HG03196 (cell line): Measurements from ENCODE around the gene ZNF469.
"Not testable (repeated sequence)": the region's sequence is repeated elsewhere in the genome, so short reads cannot be mapped to it uniquely, and the experiment has no call there.

Experiments
- ATAC-seq: cut with Tn5 transposase; IDR thresholded peaks from one replicate; pipeline ENCODE4 v1.9.1; 2021; ENCODE audit not compliant: unreplicated experiment

ZNF469 gene

DNA sequence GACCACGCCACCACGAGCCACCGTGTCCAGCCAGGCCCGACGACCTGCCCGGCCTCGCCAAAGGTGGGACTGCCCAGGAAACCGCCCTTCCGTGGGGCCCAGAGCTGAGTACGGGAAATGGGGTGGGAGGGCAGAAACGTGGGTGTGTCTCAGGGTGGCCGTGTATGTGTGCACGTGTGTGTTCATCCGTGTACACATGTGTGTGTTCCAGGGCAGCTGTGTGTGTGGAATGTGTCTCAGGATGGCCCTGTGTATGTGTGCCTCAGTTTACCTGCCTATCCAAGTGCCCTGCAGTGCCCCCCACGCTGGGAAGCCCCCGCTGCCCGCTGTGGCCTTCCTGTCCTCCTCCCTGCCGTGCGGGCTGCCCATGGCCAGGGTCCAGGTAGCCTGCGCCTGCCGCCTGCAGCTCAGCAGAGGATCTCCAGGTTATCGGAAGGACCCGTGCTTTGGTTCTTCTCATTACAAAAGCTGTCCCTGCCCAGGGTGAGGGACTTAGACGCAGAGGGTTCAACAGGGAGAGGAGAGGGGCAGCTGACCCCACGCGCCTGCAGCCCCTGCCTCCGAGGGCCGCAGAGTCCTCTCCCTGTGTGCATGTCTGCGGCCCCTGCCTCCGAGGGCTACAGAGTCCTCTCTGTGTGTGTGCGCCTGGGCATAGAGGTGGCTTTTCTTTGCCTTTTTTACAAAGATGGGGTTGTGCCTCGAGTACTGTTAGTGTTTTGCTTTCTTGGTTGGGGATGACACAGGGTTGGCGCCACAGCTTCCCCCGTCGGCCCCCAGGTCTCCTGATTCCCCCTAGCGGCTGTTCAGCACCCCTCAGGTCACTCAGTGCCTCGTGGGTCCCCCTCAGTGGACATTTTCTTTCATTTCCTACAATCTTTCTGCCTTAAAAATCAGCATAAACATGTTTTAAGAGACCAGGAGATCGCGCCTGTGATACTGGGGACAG, 23.6 kb downstream of the ZNF469 start:
- ATAC-seq: no peak

GRCh38 chr16:88407042-88407420, 24.3 kb downstream of the ZNF469 start:
- no peak for ATAC-seq

- no peak for ATAC-seq
Observed at GRCh38 chr16:88407807-88408206, 25.0 kb downstream of the ZNF469 start.

- no peak for ATAC-seq
Observed at GRCh38 chr16:88408561-88409142, 25.9 kb downstream of the ZNF469 start.

DNA sequence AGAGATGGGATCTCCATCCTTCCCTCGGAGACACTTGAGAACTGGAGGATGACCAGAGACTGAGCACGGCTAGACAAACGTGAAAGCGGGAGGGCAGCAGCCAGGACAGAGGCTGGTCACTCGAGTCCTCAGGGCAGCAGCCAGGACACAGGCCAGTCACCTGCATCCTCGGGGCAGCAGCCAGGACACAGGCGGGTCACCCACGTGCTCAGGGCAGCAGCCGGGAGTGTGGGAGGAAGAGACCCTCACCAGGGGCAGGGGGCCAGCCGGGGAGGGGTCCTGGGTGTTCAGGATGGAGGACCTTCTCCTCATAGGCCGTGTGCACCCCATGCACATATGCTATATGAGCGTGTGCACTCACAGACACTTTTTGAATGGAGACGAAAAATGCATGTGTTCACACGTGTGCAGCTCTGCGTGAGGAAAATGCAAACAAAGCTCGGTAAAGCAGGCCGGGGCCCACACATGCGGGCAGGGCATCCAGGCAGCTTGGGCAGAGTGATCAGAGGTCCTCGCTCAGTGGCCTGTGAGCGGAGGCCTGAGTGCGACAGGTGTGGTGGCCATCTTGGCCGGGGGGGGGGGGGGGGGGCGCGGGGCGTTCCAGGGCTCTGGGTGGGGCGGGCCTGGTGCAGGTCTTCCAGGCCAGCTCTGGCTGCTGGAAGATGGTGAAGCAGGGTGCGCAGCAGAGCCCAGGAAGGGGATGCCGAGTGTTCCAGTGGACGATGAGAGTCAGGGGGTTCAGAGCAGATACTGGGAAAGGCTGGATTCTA, 26.7 kb downstream of the ZNF469 start:
- no peak for ATAC-seq

DNA sequence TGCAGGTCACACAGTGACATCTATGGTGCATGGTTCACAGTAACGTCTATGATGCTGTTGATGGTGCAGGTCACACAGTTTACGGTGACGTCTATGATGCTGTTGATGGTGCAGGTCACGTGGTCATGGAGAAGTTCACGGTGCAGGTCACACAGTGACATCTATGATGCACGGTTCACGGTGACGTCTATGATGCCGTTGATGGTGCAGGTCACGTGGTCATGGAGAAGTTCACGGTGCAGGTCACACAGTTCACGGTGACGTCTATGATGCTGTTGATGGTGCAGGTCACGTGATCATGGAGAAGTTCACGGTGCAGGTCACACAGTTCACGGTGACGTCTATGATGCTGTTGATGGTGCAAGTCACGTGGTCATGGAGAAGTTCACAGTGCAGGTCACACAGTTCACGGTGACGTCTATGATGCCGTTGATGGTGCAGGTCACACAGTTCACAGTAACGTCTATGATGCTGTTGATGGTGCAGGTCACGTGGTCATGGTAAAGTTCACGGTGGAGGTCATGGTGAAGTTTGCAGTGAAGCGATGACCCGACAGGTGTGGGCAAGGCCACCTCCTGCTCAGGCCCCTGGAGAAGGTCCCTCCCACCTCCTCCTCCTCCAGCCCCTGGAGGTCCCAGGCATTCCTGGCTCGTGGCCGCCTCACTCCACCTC, 27.7 kb downstream of the ZNF469 start:
- ATAC-seq: not testable (repeated sequence)

GRCh38 chr16:88411951-88412576, 29.3 kb downstream of the ZNF469 start:
- ATAC-seq: no peak

GRCh38 chr16:88412766-88413165, 30.0 kb downstream of the ZNF469 start:
- no peak for ATAC-seq

- no peak for ATAC-seq
Observed at GRCh38 chr16:88413231-88413630, 30.5 kb downstream of the ZNF469 start.

DNA sequence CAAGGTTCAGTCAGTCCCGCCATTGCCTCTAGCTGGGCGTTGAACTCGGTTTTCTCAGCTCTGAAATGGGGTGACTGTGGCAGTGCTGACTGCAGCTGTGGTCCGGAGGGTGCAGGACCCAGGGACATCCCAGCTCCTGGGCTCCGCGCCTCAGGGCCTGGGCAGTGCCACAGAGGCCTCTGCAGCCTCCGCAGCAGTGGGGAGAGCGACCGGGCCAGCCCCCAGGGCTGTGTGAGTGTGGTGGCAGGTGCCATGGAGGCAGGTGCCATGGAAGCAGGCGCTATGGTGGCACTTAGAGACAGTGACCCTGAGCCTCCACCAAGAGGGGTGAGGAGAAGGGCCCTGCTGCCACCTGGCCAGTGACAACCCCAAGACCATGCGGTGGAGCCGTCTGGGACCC, 30.9 kb downstream of the ZNF469 start:
- no peak for ATAC-seq

GRCh38 chr16:88414521-88415380, 32.0 kb downstream of the ZNF469 start:
- ATAC-seq: no peak

- no peak for ATAC-seq
Observed at GRCh38 chr16:88415381-88415705, 32.6 kb downstream of the ZNF469 start.

- ATAC-seq: no peak
Observed at GRCh38 chr16:88415713-88416323, 33.1 kb downstream of the ZNF469 start.

DNA sequence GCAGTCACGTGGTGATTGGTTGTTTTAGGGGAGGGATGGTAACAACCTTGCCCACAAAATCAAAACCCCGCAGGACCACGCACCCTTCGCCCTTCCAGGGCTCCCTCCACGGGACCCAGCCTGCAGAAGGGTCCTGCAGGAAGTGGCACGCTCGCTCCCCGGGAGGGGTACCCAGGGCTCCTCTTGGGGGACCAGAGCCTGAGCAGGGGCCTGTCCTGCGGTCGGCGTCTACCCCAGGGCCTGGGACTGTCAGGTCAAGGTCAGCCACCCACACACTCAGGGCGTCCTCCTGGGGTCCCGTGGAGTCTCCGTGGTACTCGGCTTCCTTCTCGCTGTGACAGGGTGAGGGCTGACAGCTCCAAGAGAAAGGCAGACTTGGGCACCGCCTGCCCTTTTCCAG, 33.9 kb downstream of the ZNF469 start:
- no peak for ATAC-seq

DNA sequence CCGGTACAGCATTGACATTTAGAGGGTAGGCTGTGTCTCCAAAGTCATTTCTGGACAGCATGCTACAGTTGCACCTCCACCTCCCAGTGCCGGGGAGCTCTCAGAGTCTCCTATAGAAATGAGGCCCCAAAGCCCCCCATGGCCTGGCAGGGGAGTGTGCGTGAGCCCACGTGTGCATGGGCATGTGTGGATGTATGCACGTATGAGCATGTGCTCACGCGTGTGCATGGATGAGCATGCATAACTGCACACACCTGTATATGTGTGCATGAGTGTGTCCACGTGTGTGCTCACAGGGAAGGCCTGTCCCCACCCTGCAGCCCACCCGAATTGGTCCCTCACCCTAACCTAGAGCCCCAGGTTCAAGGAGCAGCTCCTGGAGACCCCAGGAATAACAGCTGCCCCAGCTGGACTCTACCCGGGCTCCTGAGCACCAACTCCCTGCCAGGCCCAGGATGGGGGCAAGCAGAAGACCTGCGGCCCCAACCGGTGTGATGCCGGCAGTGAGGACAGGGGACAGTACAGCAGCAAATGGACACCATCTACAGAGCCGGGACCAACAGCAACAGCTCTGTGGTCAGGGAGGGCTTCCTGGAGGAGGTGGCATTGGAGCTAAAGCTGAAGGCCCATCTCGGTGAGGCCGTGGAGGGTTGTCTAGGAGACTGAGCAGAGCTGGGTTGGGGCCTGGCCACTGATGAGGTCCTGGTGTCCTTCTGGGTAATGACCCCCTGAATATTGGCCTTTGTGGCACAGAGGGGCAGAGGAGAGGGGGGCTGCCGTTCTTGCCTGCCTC, 35.1 kb downstream of the ZNF469 start:
- no peak for ATAC-seq

GRCh38 chr16:88418869-88419268, 36.1 kb downstream of the ZNF469 start:
- ATAC-seq: no peak

- no peak for ATAC-seq
Observed at GRCh38 chr16:88419790-88420189, 37.0 kb downstream of the ZNF469 start.

DNA sequence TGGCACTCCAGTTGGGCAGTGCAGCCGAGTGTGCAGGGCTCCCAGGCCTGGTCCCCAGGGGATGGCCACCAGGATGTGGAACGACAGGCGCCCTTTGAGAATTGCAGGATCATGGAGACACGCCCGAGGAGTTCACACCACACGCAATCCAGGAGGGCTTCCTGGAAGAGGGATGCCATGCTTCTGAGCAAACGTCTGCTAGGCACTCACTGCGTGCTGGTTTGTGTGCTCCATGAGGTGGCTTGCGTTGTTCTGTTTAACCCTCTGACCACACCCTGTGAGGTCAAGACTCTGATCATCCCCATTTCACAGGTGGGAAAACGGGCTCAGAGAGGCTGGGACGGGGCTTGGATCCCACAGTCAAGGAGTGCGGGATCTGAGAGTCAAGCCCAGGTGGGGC, 37.7 kb downstream of the ZNF469 start:
- no peak for ATAC-seq

GRCh38 chr16:88421301-88421700, 38.5 kb downstream of the ZNF469 start:
- ATAC-seq: no peak
